Heart left ventricle (tissue), 13 donors: ENCODE data around the gene MT1H.

Source experiments
- CTCF ChIP-seq, 12 donors: fragments of 200-600 bp; sonication (generic) in 4 of 12; IDR thresholded peaks; one replicate each; pipeline versions ENCODE4 v1.5.0 to v1.8.0; 2018 to 2022; ENCODE audit warnings: antibody characterized with exemption in 12 of 12, mild to moderate bottlenecking in 5 of 12
- POLR2A ChIP-seq, 2 donors: fragments of 450-650 bp; IDR thresholded peaks; one replicate each; pipeline ENCODE4 v1.6.1; 2017; ENCODE audit warnings: antibody characterized with exemption in 2 of 2, mild to moderate bottlenecking in 2 of 2, moderate library complexity in 2 of 2
- donor health status: ischemic (EF 13 %, LVEDD 7.1; RV severe dilation, severe dysfunction).
- donor health status: DM: no; HTN: yes; CAD: no.
- donor health status: DM: no; HTN: no; CAD: no.
- donor health status: ischemic (EF 25% LVEDD 6.9; RV normal size, moderate dysfunction).
- donor health status: ischemic (EF 25% LVEDD 5.7; RV mildly dilated, moderate dysfunction).
- donor health status: ischemic (EF 35%, LVEDD 5.7; RV mildly dilated, moderate dysfunction).
- donor health status: nonischemic (EF 11% LVEDD 7.7; RV severe dilation, severe dysfunction).
- donor health status: DM: yes; HTN: yes; CAD: no.
- donor health status: PGD.
- donor health status: ischemic (EF 29% LVEDD 5.4; RV normal size, mild dysfunction).
- donor health status: nonischemic (EF 23%, LVEDD 6.1; RV moderate dilation, normal function).

GRCh38 chr16:56675685-56676210 is 6.1 kb downstream of the MT1H start:
- TF ChIP-seq CTCF (IDR thresholded peaks at IDR 0.05) (no peak), POLR2A (IDR thresholded peaks at IDR 0.05) (no peak)
